ENCODE results near the gene SMAP2. TPM values are rescaled to one million over a fixed set of nuclear protein-coding genes. Genes with fewer than 3 reads are reported as not detected.

The SMAP2 gene
- total and polyA plus RNA-seq, 2 of the 4 experiments (the other 2 are of a cell fraction), result 30.1 to 31.0 TPM

DNA sequence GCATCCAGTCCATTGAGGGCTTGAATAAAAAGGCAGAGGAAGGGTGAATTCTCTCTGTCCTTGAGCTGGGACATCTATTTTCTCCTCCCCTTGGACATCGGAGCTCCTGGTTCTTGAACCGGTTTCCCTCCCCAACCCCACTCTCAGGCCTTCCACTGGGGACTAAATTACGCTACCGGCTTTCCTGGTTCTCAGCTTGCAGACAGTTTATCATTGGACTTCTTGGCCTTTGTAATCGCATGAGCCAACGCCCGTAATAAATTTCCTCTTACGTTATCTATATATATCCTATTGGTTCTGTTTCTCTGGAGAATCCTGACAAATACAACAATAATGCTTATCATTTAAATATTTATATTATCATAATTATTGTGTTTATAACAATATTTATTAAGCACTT lies 36.1 kb upstream of the SMAP2 start:
- dilution Hi-C loops (cut with HindIII; ENCODE audit: low sequenced_read_pairs, unreplicated experiment), result no loop called here
- no peaks in the 10 kb centered on the region; the same call in 1 of the 2 replicates for H4K20me1 ChIP-seq (ENCODE audit: insufficient read depth, low read length)
- no peak overlapping the region for H3K4ac ChIP-seq (ENCODE audit: low read depth, low read length)
- peaks cover 5% of the 10 kb centered on the region; the same call in 1 of the 2 replicates for H3K9me3 ChIP-seq (ENCODE audit: control insufficient read depth, insufficient read depth, low read length)
- H2AK5ac ChIP-seq (ENCODE audit: low read depth, low read length), result no peak overlapping the region
- H2BK20ac ChIP-seq (ENCODE audit: low read depth, low read length), result no peak overlapping the region
- H3K36me3 ChIP-seq (ENCODE audit: control insufficient read depth, insufficient read depth, low read length), result no peaks in the 10 kb centered on the region
- in situ Hi-C loops (cut with MboI; ENCODE audit: low sequenced_read_pairs), result loop anchor here (5.0 kb wide), 3 partner anchors 65 to 255 kb away; no protein-coding TSS in a partner anchor
- H4K91ac ChIP-seq (ENCODE audit: insufficient read depth, low read depth, low read length), result no peak overlapping the region
- CTCF ChIA-PET, result interaction anchor here (0.5 to 3.4 kb wide), 11 partner anchors 12 to 259 kb away, joined by 3 to 47 read pairs (median 4); no protein-coding TSS in a partner anchor
- H4K5ac ChIP-seq (ENCODE audit: low read depth, low read length), result no peak overlapping the region
- H3K9ac ChIP-seq (ENCODE audit: low read depth, low read length), result no peak overlapping the region
- no TSS peak for BruUV-seq (replicated peaks)
- H3K56ac ChIP-seq (ENCODE audit: extremely low read depth, insufficient read depth, low read length), result no peak overlapping the region
- ATAC-seq (ENCODE audit: low read depth), result no peak
- TF ChIP-seq FOS (IDR thresholded peaks at IDR 0.05; ENCODE audit: low read depth, low read length), result no peak
- no peak for TF ChIP-seq MAZ (IDR thresholded peaks at IDR 0.05; ENCODE audit: borderline replicate concordance, low read depth, low read length)
- TF ChIP-seq RAD21 (IDR thresholded peaks at IDR 0.05; ENCODE audit: low read length), result no peak
- no peak for TF ChIP-seq RFX5 (IDR thresholded peaks at IDR 0.05; ENCODE audit: low read depth, low read length)
- TF ChIP-seq RCOR1 (IDR thresholded peaks at IDR 0.05; ENCODE audit: insufficient replicate concordance, low read length), result no peak
- TF ChIP-seq MXI1 (IDR thresholded peaks at IDR 0.05; ENCODE audit: borderline replicate concordance, low read depth, low read length), result no peak
- TF ChIP-seq CTCF (conservative IDR thresholded peaks at IDR 0.05; ENCODE audit: low read depth, low read length), result no peak
- TF ChIP-seq BHLHE40 (IDR thresholded peaks at IDR 0.05; ENCODE audit: low read depth, low read length), result no peak
- no peak for TF ChIP-seq MAFK (IDR thresholded peaks at IDR 0.05; ENCODE audit: low read depth, low read length)
- TF ChIP-seq SMC3 (IDR thresholded peaks at IDR 0.05; ENCODE audit: low read depth, low read length), result no peak
- no peak for TF ChIP-seq POLR2A (IDR thresholded peaks at IDR 0.05; ENCODE audit: low read depth, low read length)
- TF ChIP-seq NFE2L2 (IDR thresholded peaks at IDR 0.05; ENCODE audit: low read depth, low read length), result no peak
- TF ChIP-seq, protein P1, sequence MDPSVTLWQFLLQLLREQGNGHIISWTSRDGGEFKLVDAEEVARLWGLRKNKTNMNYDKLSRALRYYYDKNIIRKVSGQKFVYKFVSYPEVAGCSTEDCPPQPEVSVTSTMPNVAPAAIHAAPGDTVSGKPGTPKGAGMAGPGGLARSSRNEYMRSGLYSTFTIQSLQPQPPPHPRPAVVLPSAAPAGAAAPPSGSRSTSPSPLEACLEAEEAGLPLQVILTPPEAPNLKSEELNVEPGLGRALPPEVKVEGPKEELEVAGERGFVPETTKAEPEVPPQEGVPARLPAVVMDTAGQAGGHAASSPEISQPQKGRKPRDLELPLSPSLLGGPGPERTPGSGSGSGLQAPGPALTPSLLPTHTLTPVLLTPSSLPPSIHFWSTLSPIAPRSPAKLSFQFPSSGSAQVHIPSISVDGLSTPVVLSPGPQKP (IDR thresholded peaks at IDR 0.05; ENCODE audit: borderline replicate concordance, low read depth, low read length), result no peak
- no peak for TF ChIP-seq CEBPB (IDR thresholded peaks at IDR 0.05; ENCODE audit: low read depth, low read length)
- TF ChIP-seq CHD1 (IDR thresholded peaks at IDR 0.05; ENCODE audit: low read depth, low read length), result no peak
- no peak for TF ChIP-seq USF2 (IDR thresholded peaks at IDR 0.05; ENCODE audit: low read depth, low read length)
- no peak overlapping the region for H4K8ac ChIP-seq (ENCODE audit: low read depth in 2 of 2, low read length in 2 of 2)
- POLR2A ChIA-PET (ENCODE audit: unreplicated experiment), result interaction anchor here (1.7 kb wide), 1 partner anchor 184 kb away, joined by 4 read pairs; no protein-coding TSS in a partner anchor
- no peak overlapping the region for H3K4me2 ChIP-seq (ENCODE audit: low read depth, low read length)
- no peak overlapping the region for H3K18ac ChIP-seq (ENCODE audit: low read depth, low read length)
- no peak overlapping the region for H3K14ac ChIP-seq (replicated peaks; ENCODE audit: low read depth, low read length)
- no peak overlapping the region for H2BK15ac ChIP-seq (ENCODE audit: low read depth, low read length)
- H2BK120ac ChIP-seq (ENCODE audit: low read depth, low read length), result no peak overlapping the region
- WGBS, 2 experiments (ENCODE audit: extremely low coverage in 2 of 2, insufficient read length in 1 of 2), result 80% methylated on average over 2 of the region's 8 CpGs; no CpG with 5 or more reads in 1 of the 2 experiments
- no peaks in the 10 kb centered on the region for H3K79me1 ChIP-seq (ENCODE audit: low read depth in 1 of 2, low read length in 2 of 2)
- H3K9me1 ChIP-seq (ENCODE audit: insufficient read depth, low read length), result no peaks in the 10 kb centered on the region
- H3K23ac ChIP-seq (ENCODE audit: low read depth, low read length), result no peak overlapping the region
- no peak overlapping the region for H3K27ac ChIP-seq (ENCODE audit: insufficient read depth, low read length)
- H3K4me1 ChIP-seq (ENCODE audit: control insufficient read depth, insufficient read depth, low read length), result no peaks in the 10 kb centered on the region
- intact Hi-C loops (cut with micrococcal nuclease), result loop anchor here (5.0 kb wide), 2 partner anchors 420 to 520 kb away; no protein-coding TSS in a partner anchor
- no peak overlapping the region for H2BK5ac ChIP-seq (ENCODE audit: low read depth, low read length, poor library complexity, severe bottlenecking)
- no peak overlapping the region for H3K4me3 ChIP-seq (ENCODE audit: insufficient read depth, low read depth, low read length)
- peaks cover 5% of the 10 kb centered on the region for H3K27me3 ChIP-seq (ENCODE audit: control insufficient read depth, insufficient read depth, low read length)
- no peak overlapping the region for H2AK9ac ChIP-seq (replicated peaks; ENCODE audit: low read depth, low read length, poor library complexity)
- DNase-seq, result no peak
- no peak overlapping the region for H2AFZ ChIP-seq (replicated peaks; ENCODE audit: low read length, poor library complexity)

All from IMR-90 (cell line).